Stimulated activated CD8-positive, alpha-beta memory T cell treated with anti-CD3 and anti-CD28 coated beads, Interleukin-7, amount 100 ng/mL, for 4 hours (primary cell): ENCODE measurements around the gene RASSF1.

ENCODE experiments used
- DNase-seq, 2 donors: peaks; one replicate each; pipeline ENCODE4 v3.0.0-alpha.2; 2020; ENCODE audit warnings: low read depth in 2 of 2

Gene RASSF1

GRCh38 chr3:50300681-50301254, 39.9 kb downstream of the RASSF1 start:
- no peak for DNase-seq

- no peak for DNase-seq
These were observed 40.5 kb downstream of the RASSF1 start for GRCh38 chr3:50299929-50300680.

- DNase-seq = no peak
These were observed 41.1 kb downstream of the RASSF1 start for GRCh38 chr3:50299638-50299928.

GRCh38 chr3:50298836-50299637, 41.6 kb downstream of the RASSF1 start, which contains the start of the genes HYAL3 and NAA80:
Gene HYAL3 (minus strand): TSS chr3:50299405. CDS start chr3:50295602, 3,803 bp downstream.
Gene NAA80 (minus strand): TSS chr3:50299405. CDS start chr3:50297463, 1,942 bp downstream.
- peak; percentile 97 to 99 for DNase-seq

- DNase-seq = no peak
These were observed 42.5 kb downstream of the RASSF1 start for GRCh38 chr3:50297896-50298725.

GRCh38 chr3:50297384-50297775, 43.3 kb downstream of the RASSF1 start:
- no peak for DNase-seq

- DNase-seq = no peak
These were observed 43.8 kb downstream of the RASSF1 start for GRCh38 chr3:50296721-50297383.

GRCh38 chr3:50295553-50296431, 44.8 kb downstream of the RASSF1 start:
- DNase-seq = no peak

GRCh38 chr3:50294492-50295403, 45.9 kb downstream of the RASSF1 start:
- no peak for DNase-seq

GRCh38 chr3:50294089-50294488, 46.5 kb downstream of the RASSF1 start:
- no peak for DNase-seq

GRCh38 chr3:50293079-50293801, 47.4 kb downstream of the RASSF1 start:
- no peak for DNase-seq

GRCh38 chr3:50292159-50293078, 48.2 kb downstream of the RASSF1 start, which contains the start of gene IFRD2:
Gene IFRD2 (minus strand): TSS chr3:50292429. CDS start chr3:50292274, 155 bp downstream.
- DNase-seq = peak; percentile 91 to 96

- no peak for DNase-seq
These were observed 50.4 kb downstream of the RASSF1 start for GRCh38 chr3:50290161-50290641.

GRCh38 chr3:50289130-50289529, 51.5 kb downstream of the RASSF1 start:
- DNase-seq = no peak

GRCh38 chr3:50288387-50289007, 52.1 kb downstream of the RASSF1 start:
- DNase-seq = no peak

- DNase-seq = no peak
These were observed 53.4 kb downstream of the RASSF1 start for GRCh38 chr3:50287262-50287661.
